HCT116 (cell line): Measurements from ENCODE around the gene RECK. TPM values are rescaled to one million over a fixed set of nuclear protein-coding genes. Genes with fewer than 3 reads are reported as not detected.

ENCODE experiments used
- ATAC-seq: fragments of 200-7000 bp; cut with Tn5 transposase; 2 replicates; pipeline ENCODE4 v1.9.1; 2020; ENCODE audit warnings: mild to moderate bottlenecking, moderate library complexity
- BruUV-seq: library from RNA; stranded (reverse); fragments of 400-500 nt; replicated peaks from 2 replicates; lab custom pipeline; 2021; lab: Mats Ljungman, UMichigan
- CTCF ChIA-PET: fragments of 300-600 bp; sonication (Branson Sonifier 250); formaldehyde crosslinking; loops from one replicate; lab custom pipeline; 2021; ENCODE audit warnings: antibody characterized with exemption; lab: Charles Lee
- POLR2A ChIA-PET: fragments of 300-600, 350-600 bp; sonication (Branson Sonifier 250); formaldehyde crosslinking; loops from one replicate; lab custom pipeline; 2021; ENCODE audit warnings: antibody characterized with exemption; lab: Charles Lee
- RAD21 ChIA-PET, 2 experiments: fragments of 300-600 bp; sonication (Branson Sonifier 250); formaldehyde crosslinking; loops; one replicate each; lab custom pipeline; 2023; ENCODE audit warnings: low total read pairs in 2 of 2; ENCODE audit not compliant: uncharacterized antibody in 2 of 2, unreplicated experiment in 2 of 2, low non-redundant PET in 1 of 2; lab: Charles Lee
- DNase-seq: peaks from one replicate; pipeline ENCODE4 v3.0.0-alpha.2; 2010; ENCODE audit warnings: low read depth, low spot score
- H2AFZ ChIP-seq: fragments of 200-600 bp; shearing (Covaris generic), sonication (generic); 2 replicates; pipeline ENCODE4 v1.6.1; 2017; ENCODE audit warnings: low read depth, mixed run types, mixed read lengths, antibody characterized with exemption, low read length; ENCODE audit not compliant: poor library complexity, severe bottlenecking
- H3K27ac ChIP-seq: 2 replicates; pipeline ENCODE4 v1.5.1; 2012; ENCODE audit warnings: low read depth, low read length
- H3K27me3 ChIP-seq: fragments of 200-600 bp; sonication (generic); 2 replicates; pipeline ENCODE4 v1.6.1; 2016; ENCODE audit warnings: mixed run types, low read length, mixed read lengths; ENCODE audit not compliant: insufficient read depth
- H3K36me3 ChIP-seq, 2 experiments: fragments of 200-500 bp in 1 of 2; fragments of 200-600 bp in 1 of 2; sonication (Bioruptor generic) in 1 of 2; sonication (generic) in 1 of 2; 2 replicates each; pipeline versions ENCODE4 v1.5.1 to v1.6.1; 2014 to 2016; ENCODE audit warnings: low read length in 2 of 2, inconsistent platforms in 1 of 2, mixed read lengths in 1 of 2, mixed run types in 1 of 2; ENCODE audit not compliant: insufficient read depth in 2 of 2, control insufficient read depth in 1 of 2
- H3K4me1 ChIP-seq, 2 experiments: fragments of 200-600 bp in 1 of 2; sonication (generic) in 1 of 2; 2 replicates each; pipeline versions ENCODE4 v1.5.1 to v1.6.1; 2012 to 2017; ENCODE audit warnings: low read length in 2 of 2, inconsistent platforms in 1 of 2, mild to moderate bottlenecking in 1 of 2, mixed read lengths in 1 of 2, mixed run types in 1 of 2, moderate library complexity in 1 of 2; ENCODE audit not compliant: insufficient read depth in 2 of 2, control insufficient read depth in 1 of 2
- H3K4me2 ChIP-seq: fragments of 200-600 bp; sonication (generic); 2 replicates; pipeline ENCODE4 v1.6.1; 2017; ENCODE audit warnings: mixed run types, low read length, mixed read lengths
- H3K4me3 ChIP-seq, 2 experiments: fragments of 200-600 bp in 1 of 2; sonication (generic) in 1 of 2; replicated peaks in 1 of 2; 2 replicates each; pipeline ENCODE4 v1.5.1; 2011 to 2016; ENCODE audit warnings: low read length in 2 of 2, control low read depth in 1 of 2, low read depth in 1 of 2, mild to moderate bottlenecking in 1 of 2, mixed read lengths in 1 of 2, mixed run types in 1 of 2
- H3K79me2 ChIP-seq: fragments of 200-600 bp; sonication (generic); 2 replicates; pipeline ENCODE4 v1.6.1; 2017; ENCODE audit warnings: mild to moderate bottlenecking, mixed run types, low read length, moderate library complexity, mixed read lengths; ENCODE audit not compliant: insufficient read depth
- H3K9ac ChIP-seq: fragments of 200-600 bp; sonication (generic); 2 replicates; pipeline ENCODE4 v1.6.1; 2016; ENCODE audit warnings: low read length, mixed read lengths
- H3K9me2 ChIP-seq: fragments of 200-600 bp; sonication (generic), shearing (Covaris generic); 2 replicates; pipeline ENCODE4 v1.6.1; 2017; ENCODE audit warnings: mixed run types, mild to moderate bottlenecking, moderate library complexity; ENCODE audit not compliant: insufficient read depth
- H3K9me3 ChIP-seq, 2 experiments: fragments of 200-500 bp in 1 of 2; fragments of 200-600 bp in 1 of 2; sonication (Bioruptor generic) in 1 of 2; sonication (generic) in 1 of 2; 2 replicates each; pipeline ENCODE4 v1.6.1; 2014 to 2017; ENCODE audit warnings: low read length in 2 of 2, mixed read lengths in 2 of 2, inconsistent platforms in 1 of 2, low read depth in 1 of 2, mild to moderate bottlenecking in 1 of 2, mixed run types in 1 of 2, moderate library complexity in 1 of 2; ENCODE audit not compliant: control insufficient read depth in 1 of 2, insufficient read depth in 1 of 2
- H4K20me1 ChIP-seq: fragments of 200-600 bp; sonication (generic), shearing (Covaris generic); 2 replicates; pipeline ENCODE4 v1.6.1; 2017; ENCODE audit warnings: mixed run types, mild to moderate bottlenecking, moderate library complexity; ENCODE audit not compliant: insufficient read depth
- CTCF ChIP-seq, 3 experiments: fragments of 200-600 bp in 1 of 3; sonication (generic) in 1 of 3; IDR thresholded peaks in 2 of 3; conservative IDR thresholded peaks in 1 of 3; 2 replicates each; pipeline ENCODE4 v1.5.1; 2012 to 2017; ENCODE audit warnings: low read depth in 2 of 3, low read length in 2 of 3, antibody characterized with exemption in 1 of 3, borderline replicate concordance in 1 of 3, control low read depth in 1 of 3, mild to moderate bottlenecking in 1 of 3, mixed read lengths in 1 of 3, mixed run types in 1 of 3, moderate library complexity in 1 of 3; ENCODE audit not compliant: insufficient read depth in 1 of 3
- EZH2phosphoT487 ChIP-seq: fragments of 200-600 bp; IDR thresholded peaks from 2 replicates; pipeline ENCODE4 v1.6.1; 2018; ENCODE audit warnings: antibody characterized with exemption, borderline replicate concordance
- JUND ChIP-seq: IDR thresholded peaks from 2 replicates; pipeline ENCODE4 v1.6.1; 2012
- MAX ChIP-seq: IDR thresholded peaks from 2 replicates; pipeline ENCODE4 v1.6.1; 2012
- RAD21 ChIP-seq: IDR thresholded peaks from 2 replicates; pipeline ENCODE4 v1.6.1; 2012; ENCODE audit warnings: low read depth, mild to moderate bottlenecking
- TCF7L2 ChIP-seq: IDR thresholded peaks from 2 replicates; pipeline ENCODE4 v1.7.0; 2011; ENCODE audit warnings: borderline replicate concordance, inconsistent platforms; ENCODE audit not compliant: insufficient read depth, insufficient read length; ENCODE audit errors: extremely low read depth
- YY1 ChIP-seq: IDR thresholded peaks from 2 replicates; pipeline ENCODE4 v1.6.1; 2011; ENCODE audit warnings: low read length, low read depth, moderate library complexity, mild to moderate bottlenecking; ENCODE audit not compliant: insufficient replicate concordance; ENCODE audit errors: extremely low read depth
- ZBTB33 ChIP-seq: IDR thresholded peaks from 2 replicates; pipeline ENCODE4 v1.6.1; 2011; ENCODE audit warnings: mild to moderate bottlenecking, low read length, moderate library complexity; ENCODE audit not compliant: insufficient replicate concordance; ENCODE audit errors: extremely low read depth
- ZNF274 ChIP-seq: fragments of 200-500 bp; sonication (Bioruptor generic); IDR thresholded peaks from 2 replicates; pipeline ENCODE4 v1.6.1; 2014; ENCODE audit warnings: mild to moderate bottlenecking, low read depth, low read length, inconsistent platforms
- intact Hi-C: fragments of 100-400 bp; cut with micrococcal nuclease; formaldehyde crosslinking; loops from 2 replicates; pipeline ENCODE4 v1.10.0; 2022
- total RNA-seq: library from RNA; stranded (reverse); gene quantifications from one replicate; pipeline ENCODE4 v1.2.1, GENCODE V29; 2021; ENCODE audit not compliant: unreplicated experiment

The RECK gene
- total RNA-seq, 1 experiment from 2014 or later, result 3.8 TPM

GRCh38 chr9:36091026-36091953, 54.6 kb downstream of the RECK start:
- Histone ChIP-seq H3K36me3 (no peaks in the 10 kb centered on the region), H3K79me2 (no peaks in the 10 kb centered on the region), H3K9ac (no peak overlapping the region), H3K4me3 (no peak overlapping the region), H3K4me1 (no peaks in the 10 kb centered on the region), H3K27ac (no peak overlapping the region), H3K27me3 (no peaks in the 10 kb centered on the region), H2AFZ (no peak overlapping the region), H4K20me1 (no peaks in the 10 kb centered on the region), H3K9me3 (peaks cover 0 to 6% of the 10 kb centered on the region in 2 experiments; a peak in 1 of 4 replicates), H3K4me2 (no peak overlapping the region), H3K9me2 (no peaks in the 10 kb centered on the region)
- RAD21 ChIA-PET, result no interaction called here
- ATAC-seq (no peak), DNase-seq (no peak)
- intact Hi-C loops, result no loop called here
- POLR2A ChIA-PET, result no interaction called here
- BruUV-seq, result no TSS peak
- TF ChIP-seq RAD21, result peak; percentile 37; the same call in 1 of the 2 replicates
- TF ChIP-seq CTCF (IDR thresholded peaks at IDR 0.05 in 2 of 3, conservative IDR thresholded peaks at IDR 0.05 in 1 of 3; ENCODE audit: borderline replicate concordance in 1 of 3, insufficient read depth in 1 of 3, low read depth in 2 of 3, low read length in 2 of 3), result peak in 2 of 3 experiments; percentile 9 to 19; a peak in 1 of 6 replicates
- no peak for TF ChIP-seq YY1
- CTCF ChIA-PET, result no interaction called here

- POLR2A ChIA-PET, result no interaction called here
- Histone ChIP-seq H3K9ac (no peak overlapping the region), H2AFZ (no peak overlapping the region)
- no peak for TF ChIP-seq ZNF274
- no peak for TF ChIP-seq EZH2phosphoT487
- TF ChIP-seq ZBTB33, result no peak
- no peak for TF ChIP-seq JUND
- TF ChIP-seq TCF7L2, result no peak
- no peak for TF ChIP-seq MAX
Observed at GRCh38 chr9:36092014-36092413, 55.3 kb downstream of the RECK start.

More at GRCh38 chr9:36092014-36092413, 55.3 kb downstream of the RECK start:
- Histone ChIP-seq H3K4me2 (no peak overlapping the region), H4K20me1 (no peaks in the 10 kb centered on the region), H3K36me3 (no peaks in the 10 kb centered on the region), H3K27me3 (no peaks in the 10 kb centered on the region), H3K9me3 (no peaks in the 10 kb centered on the region), H3K9me2 (no peaks in the 10 kb centered on the region), H3K79me2 (no peaks in the 10 kb centered on the region), H3K4me1 (no peaks in the 10 kb centered on the region), H3K27ac (no peak overlapping the region), H3K4me3 (no peak overlapping the region)
- intact Hi-C loops, result no loop called here
- ChIA-PET CTCF (no interaction called here), RAD21 (no interaction called here)
- DNase-seq (no peak), ATAC-seq (no peak)
- BruUV-seq, result no TSS peak
